Parathyroid adenoma (tissue), 2 donors: ENCODE measurements around the gene ZNF804A.

Source experiments
- H2AFZ ChIP-seq: fragments of 300-600 bp; sonication (generic); one replicate; pipeline ENCODE4 v1.7.0; 2017; ENCODE audit warnings: antibody characterized with exemption, mild to moderate bottlenecking
- H3K27ac ChIP-seq: fragments of 300-600 bp; sonication (generic); one replicate; pipeline ENCODE4 v1.7.0; 2017
- H3K27me3 ChIP-seq: fragments of 300-600 bp; sonication (generic); one replicate; pipeline ENCODE4 v1.7.0; 2017; ENCODE audit warnings: low read length; ENCODE audit not compliant: control insufficient read depth, insufficient read depth
- H3K36me3 ChIP-seq: fragments of 300-600 bp; sonication (generic); one replicate; pipeline ENCODE4 v1.7.0; 2017; ENCODE audit warnings: low read length; ENCODE audit not compliant: control insufficient read depth, insufficient read depth
- H3K4me1 ChIP-seq: fragments of 300-600 bp; sonication (generic); one replicate; pipeline ENCODE4 v1.7.0; 2017; ENCODE audit warnings: control low read depth
- H3K4me2 ChIP-seq: fragments of 300-600 bp; sonication (generic); one replicate; pipeline ENCODE4 v1.7.0; 2017; ENCODE audit warnings: low read length
- H3K4me3 ChIP-seq: fragments of 300-600 bp; sonication (generic); one replicate; pipeline ENCODE4 v1.7.0; 2017; ENCODE audit warnings: low read depth, low read length
- H3K79me2 ChIP-seq: fragments of 300-600 bp; sonication (generic); one replicate; pipeline ENCODE4 v1.7.0; 2017; ENCODE audit warnings: control low read depth
- H3K9ac ChIP-seq: fragments of 300-600 bp; sonication (generic); one replicate; pipeline ENCODE4 v1.7.0; 2017; ENCODE audit warnings: mild to moderate bottlenecking
- H3K9me3 ChIP-seq: fragments of 300-600 bp; sonication (generic); one replicate; pipeline ENCODE4 v1.7.0; 2017; ENCODE audit warnings: low read length; ENCODE audit not compliant: control insufficient read depth
- TF ChIP-seq, protein P1 (sequence below): fragments of 300-600 bp; sonication (generic); IDR thresholded peaks from one replicate; pipeline ENCODE4 v1.7.0; 2017; ENCODE audit warnings: antibody characterized with exemption, mild to moderate bottlenecking
- donor health status: primary hyperparathyroidism.

ZNF804A gene

DNA sequence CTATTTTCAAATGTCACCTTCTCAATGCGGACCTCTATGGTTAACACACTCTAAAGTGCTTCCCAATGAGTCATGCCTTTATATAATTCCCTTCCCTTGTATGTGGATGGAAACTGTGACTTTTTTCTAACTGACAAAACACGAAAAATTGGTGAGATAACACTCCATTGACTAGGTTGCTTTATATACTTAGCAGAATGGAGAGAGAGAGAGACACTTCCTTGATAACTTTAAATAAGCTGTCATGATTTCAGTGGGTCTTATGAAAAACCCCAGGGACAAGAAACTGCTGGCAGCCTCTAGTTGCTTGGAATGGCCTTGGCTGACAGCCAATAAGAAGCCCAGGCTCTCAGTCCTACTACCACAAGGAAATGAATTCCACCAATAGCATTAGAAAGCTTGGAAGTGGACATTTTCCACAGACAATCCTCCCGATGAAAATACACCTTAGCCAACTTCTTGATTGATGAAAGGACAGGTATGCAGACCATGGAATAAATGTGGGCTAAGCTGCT is 322.2 kb downstream of the ZNF804A start:
- H3K9ac ChIP-seq, result no peak overlapping the region
- H2AFZ ChIP-seq, result no peak overlapping the region
- no peaks in the 10 kb centered on the region for H3K4me1 ChIP-seq
- no peak overlapping the region for H3K4me2 ChIP-seq
- H3K79me2 ChIP-seq, result no peaks in the 10 kb centered on the region
- no peak overlapping the region for H3K4me3 ChIP-seq
- H3K27ac ChIP-seq, result no peak overlapping the region
- H3K27me3 ChIP-seq, result no peaks in the 10 kb centered on the region
- no peaks in the 10 kb centered on the region for H3K36me3 ChIP-seq
- TF ChIP-seq, protein P1, sequence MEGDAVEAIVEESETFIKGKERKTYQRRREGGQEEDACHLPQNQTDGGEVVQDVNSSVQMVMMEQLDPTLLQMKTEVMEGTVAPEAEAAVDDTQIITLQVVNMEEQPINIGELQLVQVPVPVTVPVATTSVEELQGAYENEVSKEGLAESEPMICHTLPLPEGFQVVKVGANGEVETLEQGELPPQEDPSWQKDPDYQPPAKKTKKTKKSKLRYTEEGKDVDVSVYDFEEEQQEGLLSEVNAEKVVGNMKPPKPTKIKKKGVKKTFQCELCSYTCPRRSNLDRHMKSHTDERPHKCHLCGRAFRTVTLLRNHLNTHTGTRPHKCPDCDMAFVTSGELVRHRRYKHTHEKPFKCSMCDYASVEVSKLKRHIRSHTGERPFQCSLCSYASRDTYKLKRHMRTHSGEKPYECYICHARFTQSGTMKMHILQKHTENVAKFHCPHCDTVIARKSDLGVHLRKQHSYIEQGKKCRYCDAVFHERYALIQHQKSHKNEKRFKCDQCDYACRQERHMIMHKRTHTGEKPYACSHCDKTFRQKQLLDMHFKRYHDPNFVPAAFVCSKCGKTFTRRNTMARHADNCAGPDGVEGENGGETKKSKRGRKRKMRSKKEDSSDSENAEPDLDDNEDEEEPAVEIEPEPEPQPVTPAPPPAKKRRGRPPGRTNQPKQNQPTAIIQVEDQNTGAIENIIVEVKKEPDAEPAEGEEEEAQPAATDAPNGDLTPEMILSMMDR, result no peak
- peaks cover 3% of the 10 kb centered on the region for H3K9me3 ChIP-seq

- TF ChIP-seq, protein P1, result no peak
- Histone ChIP-seq H3K4me2 (no peak overlapping the region), H3K4me1 (no peaks in the 10 kb centered on the region), H3K27me3 (no peaks in the 10 kb centered on the region), H3K27ac (no peak overlapping the region), H3K4me3 (no peak overlapping the region), H2AFZ (no peak overlapping the region), H3K9me3 (peaks cover 3% of the 10 kb centered on the region), H3K9ac (no peak overlapping the region), H3K79me2 (no peaks in the 10 kb centered on the region), H3K36me3 (no peaks in the 10 kb centered on the region)
Measured at GRCh38 chr2:184921676-184922075, 323.3 kb downstream of the ZNF804A start.

GRCh38 chr2:184923751-184924150 is 325.4 kb downstream of the ZNF804A start:
- Histone ChIP-seq H3K79me2 (no peaks in the 10 kb centered on the region), H3K27ac (no peak overlapping the region), H3K27me3 (no peaks in the 10 kb centered on the region), H3K4me3 (no peak overlapping the region), H3K4me1 (no peaks in the 10 kb centered on the region), H3K9me3 (peaks cover 3% of the 10 kb centered on the region), H2AFZ (no peak overlapping the region), H3K36me3 (no peaks in the 10 kb centered on the region), H3K9ac (no peak overlapping the region), H3K4me2 (no peak overlapping the region)
- TF ChIP-seq, protein P1, result no peak

- Histone ChIP-seq H3K9ac (no peak overlapping the region), H3K27me3 (no peaks in the 10 kb centered on the region), H3K36me3 (no peaks in the 10 kb centered on the region), H3K27ac (no peak overlapping the region), H3K79me2 (no peaks in the 10 kb centered on the region), H3K4me1 (no peaks in the 10 kb centered on the region), H3K4me3 (no peak overlapping the region), H3K9me3 (peaks cover 3% of the 10 kb centered on the region), H3K4me2 (no peak overlapping the region), H2AFZ (no peak overlapping the region)
- TF ChIP-seq, protein P1, result no peak
Measured at GRCh38 chr2:184927040-184927439, 328.7 kb downstream of the ZNF804A start.

DNA sequence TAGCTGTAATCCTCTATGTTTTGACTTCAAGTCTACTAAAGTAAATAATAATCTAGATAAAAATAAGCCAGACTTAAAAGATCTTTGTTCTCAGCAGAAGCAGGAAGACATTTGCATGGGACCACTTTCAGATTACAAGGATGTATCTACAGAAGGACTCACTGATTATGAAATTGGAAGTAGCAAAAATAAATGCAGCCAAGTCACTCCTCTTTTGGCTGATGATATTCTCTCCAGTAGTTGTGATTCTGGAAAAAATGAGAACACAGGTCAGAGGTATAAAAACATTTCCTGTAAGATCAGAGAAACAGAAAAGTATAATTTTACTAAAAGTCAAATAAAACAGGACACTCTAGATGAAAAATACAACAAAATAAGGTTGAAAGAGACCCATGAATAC is 338.4 kb downstream of the ZNF804A start:
- no peak overlapping the region for H3K9ac ChIP-seq
- no peaks in the 10 kb centered on the region for H3K27me3 ChIP-seq
- no peak overlapping the region for H2AFZ ChIP-seq
- H3K9me3 ChIP-seq, result no peaks in the 10 kb centered on the region
- no peaks in the 10 kb centered on the region for H3K79me2 ChIP-seq
- no peaks in the 10 kb centered on the region for H3K36me3 ChIP-seq
- H3K4me1 ChIP-seq, result no peaks in the 10 kb centered on the region
- H3K4me3 ChIP-seq, result no peak overlapping the region
- TF ChIP-seq, protein P1, result no peak
- no peak overlapping the region for H3K27ac ChIP-seq
- no peak overlapping the region for H3K4me2 ChIP-seq
